ENCODE measurements around the gene CLSTN2. TPM values are rescaled to one million over a fixed set of nuclear protein-coding genes. Genes with fewer than 3 reads are reported as not detected.

CLSTN2 gene
- total RNA-seq, 2 donors from 2014 or later: 3.5 to 60.3 TPM

GRCh38 chr3:140509534-140509933, 574.5 kb downstream of the CLSTN2 start:
- no peaks in the 10 kb centered on the region for H3K9me3 ChIP-seq
- 57% methylated on average over 2 of the region's 2 CpGs for WGBS
- no peaks in the 10 kb centered on the region for H3K4me1 ChIP-seq (replicated peaks)
- H3K4me3 ChIP-seq: no peak overlapping the region
- DNase-seq (ENCODE audit: low spot score): no peak
- H3K27ac ChIP-seq: no peak overlapping the region
- intact Hi-C loops (cut with DNase I): no loop called here
- no peaks in the 10 kb centered on the region for H3K36me3 ChIP-seq
- no peaks in the 10 kb centered on the region for H3K27me3 ChIP-seq (replicated peaks; ENCODE audit: insufficient read depth)
- TF ChIP-seq POLR2AphosphoS5 (IDR thresholded peaks at IDR 0.05) (no peak), POLR2A (IDR thresholded peaks at IDR 0.05) (no peak)
- TF ChIP-seq, protein P1, sequence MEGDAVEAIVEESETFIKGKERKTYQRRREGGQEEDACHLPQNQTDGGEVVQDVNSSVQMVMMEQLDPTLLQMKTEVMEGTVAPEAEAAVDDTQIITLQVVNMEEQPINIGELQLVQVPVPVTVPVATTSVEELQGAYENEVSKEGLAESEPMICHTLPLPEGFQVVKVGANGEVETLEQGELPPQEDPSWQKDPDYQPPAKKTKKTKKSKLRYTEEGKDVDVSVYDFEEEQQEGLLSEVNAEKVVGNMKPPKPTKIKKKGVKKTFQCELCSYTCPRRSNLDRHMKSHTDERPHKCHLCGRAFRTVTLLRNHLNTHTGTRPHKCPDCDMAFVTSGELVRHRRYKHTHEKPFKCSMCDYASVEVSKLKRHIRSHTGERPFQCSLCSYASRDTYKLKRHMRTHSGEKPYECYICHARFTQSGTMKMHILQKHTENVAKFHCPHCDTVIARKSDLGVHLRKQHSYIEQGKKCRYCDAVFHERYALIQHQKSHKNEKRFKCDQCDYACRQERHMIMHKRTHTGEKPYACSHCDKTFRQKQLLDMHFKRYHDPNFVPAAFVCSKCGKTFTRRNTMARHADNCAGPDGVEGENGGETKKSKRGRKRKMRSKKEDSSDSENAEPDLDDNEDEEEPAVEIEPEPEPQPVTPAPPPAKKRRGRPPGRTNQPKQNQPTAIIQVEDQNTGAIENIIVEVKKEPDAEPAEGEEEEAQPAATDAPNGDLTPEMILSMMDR (IDR thresholded peaks at IDR 0.05): no peak

DNA sequence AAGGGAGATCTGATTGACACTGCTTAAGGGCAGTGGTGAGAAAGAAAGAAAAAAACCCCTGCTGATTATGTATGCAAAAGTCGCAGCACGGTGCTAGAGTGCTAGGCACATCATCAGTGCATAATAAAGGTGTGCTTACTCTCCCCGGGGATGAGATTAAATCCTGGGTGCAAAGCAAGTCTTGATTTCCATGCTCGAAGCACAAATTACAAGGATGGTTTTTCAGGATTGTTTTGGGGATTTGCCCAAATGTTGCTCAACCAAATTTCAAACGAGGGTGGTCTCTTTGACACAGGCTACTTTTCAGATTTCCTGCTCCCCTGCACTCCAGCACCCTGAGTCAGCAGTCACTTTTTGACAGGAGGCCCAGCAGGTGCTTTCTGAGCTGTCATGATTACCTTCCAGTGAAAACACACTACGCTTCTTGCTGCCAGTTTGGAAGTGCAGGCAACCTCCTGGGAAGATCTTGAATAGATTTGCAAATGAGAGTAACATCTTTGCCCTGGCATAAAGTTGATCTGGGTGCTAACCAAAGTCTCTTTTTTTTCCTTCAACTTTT, 575.4 kb downstream of the CLSTN2 start:
- no peak for TF ChIP-seq POLR2AphosphoS5 (IDR thresholded peaks at IDR 0.05)
- TF ChIP-seq, protein P1 (IDR thresholded peaks at IDR 0.05): no peak
- TF ChIP-seq POLR2A (IDR thresholded peaks at IDR 0.05): no peak
- H3K36me3 ChIP-seq: no peaks in the 10 kb centered on the region
- no peaks in the 10 kb centered on the region for H3K27me3 ChIP-seq (replicated peaks; ENCODE audit: insufficient read depth)
- no peak overlapping the region for H3K27ac ChIP-seq
- H3K9me3 ChIP-seq: no peaks in the 10 kb centered on the region
- no peaks in the 10 kb centered on the region for H3K4me1 ChIP-seq (replicated peaks)
- intact Hi-C loops (cut with DNase I): no loop called here
- 30% methylated on average over 6 of the region's 6 CpGs for WGBS
- no peak overlapping the region for H3K4me3 ChIP-seq
- no peak for DNase-seq (ENCODE audit: low spot score)

DNA sequence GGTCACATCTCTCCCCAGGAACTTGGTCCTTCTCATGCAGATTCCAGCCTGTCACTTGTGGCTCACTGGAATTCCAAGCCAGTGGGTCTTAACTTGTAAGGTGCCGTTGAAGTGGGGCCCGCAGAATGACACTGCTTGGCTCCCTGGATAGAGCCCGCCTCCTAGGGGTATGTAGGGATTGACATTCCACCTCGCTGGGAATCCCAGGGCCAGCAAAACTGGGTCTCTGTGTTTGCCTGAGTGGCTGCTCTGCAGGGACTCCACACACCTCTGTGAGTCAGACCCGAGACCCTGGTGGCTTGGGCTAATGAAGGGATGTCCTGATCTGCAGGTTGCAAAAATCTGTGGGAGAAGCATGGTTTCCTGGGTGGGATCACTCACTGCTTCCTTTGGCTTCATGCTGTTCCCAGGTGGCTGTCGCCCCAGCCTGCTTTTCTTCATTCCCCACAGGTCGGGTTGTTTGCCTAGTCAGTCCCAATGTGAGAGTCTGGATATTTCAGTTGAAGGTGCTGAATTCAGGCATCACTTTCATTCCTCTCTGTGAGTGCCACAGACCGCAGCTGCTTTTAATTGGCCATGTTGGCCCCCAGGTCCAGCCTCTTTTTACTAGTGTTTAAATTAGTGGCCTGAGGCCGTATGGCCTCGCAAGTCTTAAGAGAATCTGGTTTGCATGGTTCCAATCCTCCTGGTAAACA, 586.9 kb downstream of the CLSTN2 start:
- Histone ChIP-seq H3K36me3 (no peaks in the 10 kb centered on the region), H3K9me3 (no peaks in the 10 kb centered on the region), H3K27me3 (replicated peaks; ENCODE audit: insufficient read depth) (no peaks in the 10 kb centered on the region), H3K4me1 (replicated peaks) (no peaks in the 10 kb centered on the region), H3K27ac (no peak overlapping the region), H3K4me3 (no peak overlapping the region)
- no peak for TF ChIP-seq POLR2A (IDR thresholded peaks at IDR 0.05)
- TF ChIP-seq, protein P1 (IDR thresholded peaks at IDR 0.05): no peak
- no peak for TF ChIP-seq POLR2AphosphoS5 (IDR thresholded peaks at IDR 0.05)
- WGBS: 73% methylated on average over 10 of the region's 10 CpGs
- DNase-seq (ENCODE audit: low spot score): no peak
- intact Hi-C loops (cut with DNase I): no loop called here

GRCh38 chr3:140522653-140523380, 587.8 kb downstream of the CLSTN2 start:
- Histone ChIP-seq H3K4me1 (replicated peaks) (no peaks in the 10 kb centered on the region), H3K36me3 (no peaks in the 10 kb centered on the region), H3K27me3 (replicated peaks; ENCODE audit: insufficient read depth) (no peaks in the 10 kb centered on the region), H3K27ac (no peak overlapping the region), H3K9me3 (no peaks in the 10 kb centered on the region), H3K4me3 (no peak overlapping the region)
- DNase-seq (ENCODE audit: low spot score): no peak
- intact Hi-C loops (cut with DNase I): no loop called here
- TF ChIP-seq POLR2A (IDR thresholded peaks at IDR 0.05): no peak
- no peak for TF ChIP-seq POLR2AphosphoS5 (IDR thresholded peaks at IDR 0.05)
- TF ChIP-seq, protein P1 (IDR thresholded peaks at IDR 0.05): no peak
- 58% methylated on average over 5 of the region's 5 CpGs for WGBS

All from prostate gland (tissue), 2 donors.